Fibroblast of lung (primary cell): Measurements from ENCODE around the gene MAPK4. TPM values are rescaled to one million over a fixed set of nuclear protein-coding genes. Genes with fewer than 3 reads are reported as not detected.

Experiments used
- DNase-seq, 2 donors: peaks; one replicate each; pipeline versions ENCODE4 v3.0.0 to v3.0.0-alpha.2; 2010; ENCODE audit warnings: low read depth in 2 of 2
- H2AFZ ChIP-seq: 2 replicates; pipeline ENCODE4 v1.5.1; 2012; ENCODE audit warnings: low read length, control low read depth, inconsistent platforms
- H3K27ac ChIP-seq: 2 replicates; pipeline ENCODE4 v1.5.1; 2011; ENCODE audit warnings: low read length, control low read depth; ENCODE audit not compliant: insufficient read depth
- H3K27me3 ChIP-seq: 2 replicates; pipeline ENCODE4 v1.5.1; 2011; ENCODE audit warnings: mild to moderate bottlenecking, low read length; ENCODE audit not compliant: control insufficient read depth, insufficient read depth
- H3K36me3 ChIP-seq: 2 replicates; pipeline ENCODE4 v1.5.1; 2011; ENCODE audit warnings: low read length; ENCODE audit not compliant: control insufficient read depth, insufficient read depth
- H3K4me1 ChIP-seq: 2 replicates; pipeline ENCODE4 v1.5.1; 2011; ENCODE audit warnings: low read length; ENCODE audit not compliant: control insufficient read depth, insufficient read depth; ENCODE audit errors: extremely low read depth
- H3K4me2 ChIP-seq: 2 replicates; pipeline ENCODE4 v1.5.1; 2011; ENCODE audit warnings: low read length, control low read depth; ENCODE audit not compliant: insufficient read depth; ENCODE audit errors: extremely low read depth
- H3K4me3 ChIP-seq, 4 experiments: fragments of 200-600 bp in 1 of 4; sonication (generic) in 1 of 4; replicated peaks in 1 of 4; 2 replicates each; pipeline ENCODE4 v1.5.1; 2011 to 2016; ENCODE audit warnings: low read length in 4 of 4, low read depth in 3 of 4, mild to moderate bottlenecking in 3 of 4, control low read depth in 2 of 4, inconsistent platforms in 1 of 4, mixed read lengths in 1 of 4; ENCODE audit not compliant: insufficient read depth in 1 of 4; ENCODE audit errors: control extremely low read depth in 1 of 4
- H3K79me2 ChIP-seq: 2 replicates; pipeline ENCODE4 v1.5.1; 2012; ENCODE audit warnings: mild to moderate bottlenecking, low read length, inconsistent platforms; ENCODE audit not compliant: control insufficient read depth, insufficient read depth
- H3K9ac ChIP-seq: 2 replicates; pipeline ENCODE4 v1.5.1; 2011; ENCODE audit warnings: mild to moderate bottlenecking, low read length, control low read depth; ENCODE audit not compliant: insufficient read depth
- H3K9me3 ChIP-seq: 2 replicates; pipeline ENCODE4 v1.5.1; 2012; ENCODE audit warnings: low read depth, low read length; ENCODE audit not compliant: control insufficient read depth, insufficient read depth
- H4K20me1 ChIP-seq: 2 replicates; pipeline ENCODE4 v1.5.1; 2011; ENCODE audit warnings: low read length; ENCODE audit not compliant: control insufficient read depth, insufficient read depth; ENCODE audit errors: extremely low read depth
- CTCF ChIP-seq, 2 donors: IDR thresholded peaks in 1 of 2; conservative IDR thresholded peaks in 1 of 2; 1 replicate in 1 of 2; 2 replicates in 1 of 2; pipeline ENCODE4 v1.5.1; 2011 to 2012; ENCODE audit warnings: low read length in 2 of 2, control low read depth in 1 of 2, inconsistent platforms in 1 of 2, low read depth in 1 of 2, mild to moderate bottlenecking in 1 of 2
- EZH2 ChIP-seq: IDR thresholded peaks from 2 replicates; pipeline ENCODE4 v1.5.1; 2012; ENCODE audit warnings: low read length, control low read depth, mild to moderate bottlenecking; ENCODE audit errors: missing control alignments
- polyA plus RNA-seq, 2 donors: library from polyadenylated mRNA; depleted of rRNA in 1 of 2; stranded (reverse) in 1 of 2; unstranded in 1 of 2; fragments of >200 nt; gene quantifications; 2 replicates each; pipeline ENCODE4 v1.2.1, GENCODE V29; 2011 to 2012; ENCODE audit warnings: missing spikeins in 1 of 2
- total RNA-seq: library from RNA; depleted of rRNA; stranded (reverse); fragments of >200 nt; gene quantifications from 2 replicates; pipeline ENCODE4 v1.2.1, GENCODE V29; 2014

The MAPK4 gene
- total and polyA plus RNA-seq, 2 donors (not counting 1 experiment from before 2014, with no cell fraction given), result not detected

DNA sequence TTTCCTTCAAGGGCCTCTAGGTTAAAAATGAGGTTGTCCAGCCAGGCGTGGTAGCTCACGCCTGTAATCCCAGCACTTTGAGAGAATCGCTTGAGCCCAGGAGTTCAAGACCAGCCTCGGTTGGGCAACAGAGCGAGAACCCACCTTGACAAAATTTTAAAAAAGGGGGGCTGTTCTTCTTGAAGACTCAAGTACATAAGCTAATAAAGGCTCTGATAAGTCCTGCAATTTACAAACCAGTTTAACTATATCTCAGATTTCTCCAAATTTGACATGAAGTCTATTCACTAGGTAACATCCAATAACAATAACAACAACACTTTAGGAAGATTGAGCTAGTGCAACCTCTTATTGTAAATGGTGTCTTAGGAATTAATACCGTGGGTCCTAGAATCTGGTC lies 129.7 kb downstream of the MAPK4 start:
- Histone ChIP-seq H3K4me1 (no peaks in the 10 kb centered on the region), H3K9me3 (no peaks in the 10 kb centered on the region), H3K4me3 (no peak overlapping the region), H3K27me3 (no peaks in the 10 kb centered on the region), H2AFZ (no peak overlapping the region), H3K27ac (no peak overlapping the region), H3K9ac (no peak overlapping the region), H3K4me2 (no peak overlapping the region), H3K36me3 (no peaks in the 10 kb centered on the region), H4K20me1 (no peaks in the 10 kb centered on the region), H3K79me2 (no peaks in the 10 kb centered on the region)
- TF ChIP-seq CTCF (conservative IDR thresholded peaks at IDR 0.05 in 1 of 2, IDR thresholded peaks at IDR 0.05 in 1 of 2; ENCODE audit: low read depth in 1 of 2, low read length in 2 of 2), result no peak
- DNase-seq, result no peak

GRCh38 chr18:50694147-50694546 lies 134.3 kb downstream of the MAPK4 start:
- H4K20me1 ChIP-seq, result no peaks in the 10 kb centered on the region
- no peak overlapping the region for H3K4me2 ChIP-seq
- H3K27me3 ChIP-seq, result no peaks in the 10 kb centered on the region
- H3K9ac ChIP-seq, result no peak overlapping the region
- no peak overlapping the region for H3K4me3 ChIP-seq
- no peaks in the 10 kb centered on the region for H3K4me1 ChIP-seq
- no peak for DNase-seq
- H3K9me3 ChIP-seq, result no peaks in the 10 kb centered on the region
- no peak overlapping the region for H2AFZ ChIP-seq
- TF ChIP-seq EZH2 (no peak), CTCF (conservative IDR thresholded peaks at IDR 0.05 in 1 of 2, IDR thresholded peaks at IDR 0.05 in 1 of 2; ENCODE audit: low read depth in 1 of 2, low read length in 2 of 2) (no peak)
- no peaks in the 10 kb centered on the region for H3K36me3 ChIP-seq
- no peak overlapping the region for H3K27ac ChIP-seq
- no peaks in the 10 kb centered on the region for H3K79me2 ChIP-seq

DNA sequence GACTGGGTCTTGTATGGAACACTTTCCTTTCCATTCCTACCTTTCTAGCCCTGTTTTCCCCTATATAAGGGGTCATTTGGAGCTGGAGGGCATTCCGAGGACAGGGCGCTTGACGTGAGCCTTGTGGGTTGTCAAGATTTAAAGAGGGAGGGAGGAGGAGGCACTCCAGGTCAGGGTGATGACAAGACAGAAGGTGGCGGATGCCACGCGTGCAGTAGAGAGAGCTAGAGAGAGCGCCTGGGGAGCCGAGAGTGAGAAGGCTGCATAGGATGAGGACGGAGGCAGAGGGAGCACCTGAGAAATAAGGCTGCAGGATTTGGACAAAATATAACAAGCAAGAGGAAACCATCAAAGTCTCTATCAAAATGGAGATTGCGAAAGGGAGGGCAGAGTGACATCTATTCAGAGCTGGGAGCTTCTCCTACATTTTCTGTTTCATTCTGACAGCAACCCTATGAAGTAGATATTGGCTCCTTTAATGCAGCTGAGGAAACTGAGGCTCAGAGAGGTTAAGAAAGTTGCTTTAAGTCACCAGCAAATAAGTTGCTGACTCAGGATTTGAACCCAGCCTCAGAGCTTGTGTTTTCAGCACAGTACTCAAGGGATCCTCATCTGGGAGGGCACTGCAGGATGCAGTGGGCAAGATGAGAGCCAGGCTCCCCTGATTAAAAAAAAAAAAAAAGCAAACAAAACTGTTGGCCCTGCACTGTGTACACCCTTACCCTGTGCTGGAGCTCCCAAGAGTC lies 135.7 kb downstream of the MAPK4 start:
- no peaks in the 10 kb centered on the region for H3K4me1 ChIP-seq
- H3K27ac ChIP-seq, result no peak overlapping the region
- no peaks in the 10 kb centered on the region for H3K79me2 ChIP-seq
- H3K4me3 ChIP-seq, result no peak overlapping the region
- no peaks in the 10 kb centered on the region for H3K9me3 ChIP-seq
- no peak overlapping the region for H3K9ac ChIP-seq
- no peak overlapping the region for H2AFZ ChIP-seq
- no peak for DNase-seq
- TF ChIP-seq EZH2, result no peak
- TF ChIP-seq CTCF (conservative IDR thresholded peaks at IDR 0.05 in 1 of 2, IDR thresholded peaks at IDR 0.05 in 1 of 2; ENCODE audit: low read depth in 1 of 2, low read length in 2 of 2), result no peak
- no peaks in the 10 kb centered on the region for H4K20me1 ChIP-seq
- H3K36me3 ChIP-seq, result no peaks in the 10 kb centered on the region
- H3K4me2 ChIP-seq, result no peak overlapping the region
- H3K27me3 ChIP-seq, result no peaks in the 10 kb centered on the region
